ENCODE measurements around the gene SLC30A2.
"Not testable (repeated sequence)": the region's sequence is repeated elsewhere in the genome, so short reads cannot be mapped to it uniquely, and the experiment has no call there.

GRCh38 chr1:26093569-26093968 is 47.7 kb upstream of the SLC30A2 start:
- not testable (repeated sequence) for TF ChIP-seq CTCF (IDR thresholded peaks at IDR 0.05 in 2 of 3, conservative IDR thresholded peaks at IDR 0.05 in 1 of 3; ENCODE audit: borderline replicate concordance in 1 of 3, insufficient read depth in 1 of 3, low read depth in 2 of 3, low read length in 2 of 3); MAX (IDR thresholded peaks at IDR 0.05); EZH2 (IDR thresholded peaks at IDR 0.05); RAD21 (IDR thresholded peaks at IDR 0.05; ENCODE audit: low read depth); POLR2A (IDR thresholded peaks at IDR 0.05; ENCODE audit: borderline replicate concordance, extremely low read depth, insufficient read depth, insufficient read length); REST (IDR thresholded peaks at IDR 0.05; ENCODE audit: low read depth); ELF1 (IDR thresholded peaks at IDR 0.05; ENCODE audit: borderline replicate concordance, low read depth); POLR2AphosphoS5 (IDR thresholded peaks at IDR 0.05; ENCODE audit: low read depth, low read length); ZNF274 (IDR thresholded peaks at IDR 0.05; ENCODE audit: low read depth, low read length); EZH2phosphoT487 (IDR thresholded peaks at IDR 0.05; ENCODE audit: borderline replicate concordance); YY1 (IDR thresholded peaks at IDR 0.05; ENCODE audit: extremely low read depth, insufficient replicate concordance, low read depth, low read length); TCF7L2 (IDR thresholded peaks at IDR 0.05; ENCODE audit: borderline replicate concordance, extremely low read depth, insufficient read depth, insufficient read length); FOSL1 (IDR thresholded peaks at IDR 0.05; ENCODE audit: low read depth)
